Activated T-cell treated with anti-CD3 and anti-CD28 coated beads, Interleukin-2, amount 50 U/mL, for 1 hour (primary cell): ENCODE results near the gene SLC47A2.

Experiments
- DNase-seq: peaks from one replicate; pipeline ENCODE4 v3.0.0-alpha.2; 2020

The SLC47A2 gene

GRCh38 chr17:19664136-19664820, 52.1 kb downstream of the SLC47A2 start:
- no peak for DNase-seq

- DNase-seq: no peak
Observed at GRCh38 chr17:19663097-19663496, 53.3 kb downstream of the SLC47A2 start.

- no peak for DNase-seq
Observed at GRCh38 chr17:19661121-19661520, 55.3 kb downstream of the SLC47A2 start.

- no peak for DNase-seq
Observed at GRCh38 chr17:19660219-19660870, 56.0 kb downstream of the SLC47A2 start.

- no peak for DNase-seq
Observed at GRCh38 chr17:19659366-19660177, 56.8 kb downstream of the SLC47A2 start.

GRCh38 chr17:19656851-19657581, 59.4 kb downstream of the SLC47A2 start:
- no peak for DNase-seq

- no peak for DNase-seq
Observed at GRCh38 chr17:19656336-19656735, 60.0 kb downstream of the SLC47A2 start.

- DNase-seq: no peak
Observed at GRCh38 chr17:19654896-19655295, 61.5 kb downstream of the SLC47A2 start.

- no peak for DNase-seq
Observed at GRCh38 chr17:19654342-19654886, 62.0 kb downstream of the SLC47A2 start.

- DNase-seq: no peak
Observed at GRCh38 chr17:19652595-19652994, 63.8 kb downstream of the SLC47A2 start.

GRCh38 chr17:19651451-19652238, 64.7 kb downstream of the SLC47A2 start:
- DNase-seq: no peak

GRCh38 chr17:19650826-19651225, 65.6 kb downstream of the SLC47A2 start:
- no peak for DNase-seq

- DNase-seq: no peak
Observed at GRCh38 chr17:19649274-19649541, 67.2 kb downstream of the SLC47A2 start.

GRCh38 chr17:19648475-19649273, 67.7 kb downstream of the SLC47A2 start, which contains the start of gene ALDH3A2:
Gene ALDH3A2 (plus strand): TSS chr17:19648751. CDS start chr17:19648972, 221 bp downstream.
- peak; percentile 92 for DNase-seq

- DNase-seq: no peak
Observed at GRCh38 chr17:19647697-19648474, 68.5 kb downstream of the SLC47A2 start.

GRCh38 chr17:19646788-19647696, 69.3 kb downstream of the SLC47A2 start:
- DNase-seq: no peak

GRCh38 chr17:19645734-19646201, 70.6 kb downstream of the SLC47A2 start:
- peak; percentile 56 for DNase-seq

GRCh38 chr17:19644493-19645210, 71.7 kb downstream of the SLC47A2 start:
- DNase-seq: no peak
